ENCODE measurements around the gene ANKS1A. TPM values are rescaled to one million over a fixed set of nuclear protein-coding genes. Genes with fewer than 3 reads are reported as not detected.

ANKS1A gene
- total and polyA plus RNA-seq, 7 donors, result 3.9 to 12.4 (median 6.1) TPM

DNA sequence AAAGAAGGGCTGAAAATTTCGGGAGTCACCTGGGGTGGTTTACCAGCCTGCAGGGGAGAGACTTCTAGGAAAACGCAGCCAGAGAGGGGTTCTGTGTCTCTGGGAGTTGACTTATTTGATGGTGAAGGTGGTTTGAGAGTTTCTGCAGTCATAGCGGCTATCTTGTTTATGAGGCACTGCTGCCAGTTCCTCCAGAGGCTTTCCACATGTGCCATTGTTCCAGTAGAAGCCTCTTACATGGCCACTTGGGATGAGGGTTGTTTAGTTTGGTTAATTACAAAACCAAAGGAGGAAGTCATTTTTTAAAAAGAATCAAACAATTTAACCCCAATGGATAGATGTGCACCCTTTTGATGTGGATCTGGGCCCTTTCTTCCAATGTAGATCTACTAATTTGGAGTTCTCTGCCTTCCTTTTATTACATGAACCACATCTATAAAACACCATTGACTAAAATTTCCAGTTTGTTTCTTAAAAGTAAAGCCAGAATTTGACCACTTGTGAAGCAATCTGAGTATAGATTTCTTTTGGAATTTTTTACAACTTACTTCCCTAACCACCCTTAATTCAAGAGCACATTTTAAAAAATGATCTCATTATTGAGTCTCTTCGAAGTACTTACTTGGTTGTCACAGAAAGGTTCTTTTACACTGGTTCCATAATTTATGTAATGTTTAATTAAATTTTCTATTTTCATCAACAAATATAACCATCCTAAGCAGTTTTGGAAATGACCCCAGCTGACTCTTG, 154.5 kb downstream of the ANKS1A start:
- peaks cover 42% of the 10 kb centered on the region for H3K4me1 ChIP-seq
- ATAC-seq (no peak), DNase-seq (no peak)
- peaks cover 0 to under 1% of the 10 kb centered on the region in 2 donors for H3K36me3 ChIP-seq (ENCODE audit: insufficient read depth in 1 of 2, low read depth in 1 of 2)
- TF ChIP-seq CTCF (IDR thresholded peaks at IDR 0.05), result no peak
- H3K27me3 ChIP-seq (ENCODE audit: insufficient read depth in 3 of 3, low read length in 2 of 3), result no peaks in the 10 kb centered on the region
- H3K27ac ChIP-seq, result peak overlapping the region; percentile 62
- WGBS, 3 donors, result 77 to 88% (median 88%) methylated on average over 4 of the region's 4 CpGs
- intact Hi-C loops (cut with DNase I), result no loop called here
- no peaks in the 10 kb centered on the region for H3K9me3 ChIP-seq
- no peak overlapping the region for H3K4me3 ChIP-seq

DNA sequence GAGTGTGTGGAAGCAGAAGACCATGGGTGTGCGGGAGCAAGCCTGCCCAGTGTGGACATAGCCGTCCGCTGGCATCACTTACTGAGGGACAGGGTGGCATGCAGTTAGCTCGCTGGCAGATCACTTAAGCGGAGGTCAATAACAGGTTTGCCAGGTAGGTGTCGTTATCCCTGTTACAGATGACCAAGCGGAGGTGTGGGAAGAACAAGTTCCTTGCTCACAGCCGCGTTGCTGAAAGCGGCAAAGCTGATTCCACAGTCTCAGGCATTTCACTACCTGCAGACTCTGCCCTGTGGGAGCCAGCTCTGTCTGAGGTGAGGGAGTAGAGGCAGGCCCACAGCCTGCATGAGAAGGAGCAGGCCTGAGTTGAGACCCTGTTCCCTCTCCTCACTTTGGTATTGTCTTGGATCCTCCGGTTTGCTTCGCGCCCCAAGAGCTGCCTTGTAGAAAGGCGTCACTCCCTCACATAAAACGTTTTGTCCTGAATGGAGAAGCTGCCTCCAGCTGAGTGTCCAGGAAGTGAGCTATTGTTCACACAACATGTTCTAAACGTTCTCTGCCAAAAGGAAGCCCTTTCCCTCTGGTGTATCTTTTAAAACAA, 155.2 kb downstream of the ANKS1A start:
- Histone ChIP-seq H3K4me3 (no peak overlapping the region), H3K27ac (peak overlapping the region; percentile 62), H3K36me3 (ENCODE audit: insufficient read depth in 1 of 2, low read depth in 1 of 2) (no peaks in the 10 kb centered on the region), H3K4me1 (peaks cover 47% of the 10 kb centered on the region), H3K9me3 (no peaks in the 10 kb centered on the region), H3K27me3 (ENCODE audit: insufficient read depth in 3 of 3, low read length in 2 of 3) (no peaks in the 10 kb centered on the region)
- intact Hi-C loops (cut with DNase I), result no loop called here
- DNase-seq (no peak), ATAC-seq (peak; percentile 24 to 51 (median 46))
- WGBS, 3 donors, result 63 to 70% (median 66%) methylated on average over 16 of the region's 16 CpGs
- no peak for TF ChIP-seq CTCF (IDR thresholded peaks at IDR 0.05)

DNA sequence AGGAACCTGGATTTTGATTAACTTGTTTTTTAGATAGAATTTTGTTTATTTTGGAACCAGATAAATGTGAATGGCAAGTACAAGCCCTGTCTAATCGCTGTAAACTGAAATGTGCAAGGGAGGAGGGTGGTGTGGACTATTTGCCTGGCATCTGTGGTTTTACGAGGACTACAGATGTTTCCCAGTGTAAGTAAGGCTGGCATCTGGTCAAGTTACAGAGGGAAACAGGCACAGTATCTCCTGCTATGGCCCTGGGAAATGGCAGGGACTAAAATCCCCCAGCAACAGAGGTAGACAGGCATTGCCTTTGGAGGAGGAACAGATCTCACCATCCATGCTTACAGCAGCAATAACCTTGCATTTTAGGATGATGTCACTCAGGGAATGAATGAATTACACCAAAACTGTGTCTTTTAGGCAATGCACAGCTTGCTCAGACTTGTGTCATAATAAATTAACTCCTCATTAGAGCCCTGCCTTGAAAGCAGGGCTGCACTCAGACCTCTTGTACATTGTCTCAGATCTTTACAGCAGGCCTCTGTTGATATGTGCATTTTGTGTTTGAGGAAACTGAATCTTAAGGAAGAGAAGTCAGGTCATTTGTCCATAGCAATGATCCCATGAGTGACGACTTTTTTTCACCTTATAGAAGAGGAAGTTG, 155.8 kb downstream of the ANKS1A start:
- DNase-seq (no peak), ATAC-seq (peak in 1 of 4 donors; percentile 29)
- Histone ChIP-seq H3K4me1 (peaks cover 48% of the 10 kb centered on the region), H3K4me3 (no peak overlapping the region), H3K9me3 (no peaks in the 10 kb centered on the region), H3K27ac (peak overlapping the region; percentile 62), H3K27me3 (ENCODE audit: insufficient read depth in 3 of 3, low read length in 2 of 3) (no peaks in the 10 kb centered on the region), H3K36me3 (ENCODE audit: insufficient read depth in 1 of 2, low read depth in 1 of 2) (no peaks in the 10 kb centered on the region)
- no peak for TF ChIP-seq CTCF (IDR thresholded peaks at IDR 0.05)
- intact Hi-C loops (cut with DNase I), result no loop called here
- WGBS, 3 donors, result 47 to 56% (median 51%) methylated on average over 3 of the region's 3 CpGs

DNA sequence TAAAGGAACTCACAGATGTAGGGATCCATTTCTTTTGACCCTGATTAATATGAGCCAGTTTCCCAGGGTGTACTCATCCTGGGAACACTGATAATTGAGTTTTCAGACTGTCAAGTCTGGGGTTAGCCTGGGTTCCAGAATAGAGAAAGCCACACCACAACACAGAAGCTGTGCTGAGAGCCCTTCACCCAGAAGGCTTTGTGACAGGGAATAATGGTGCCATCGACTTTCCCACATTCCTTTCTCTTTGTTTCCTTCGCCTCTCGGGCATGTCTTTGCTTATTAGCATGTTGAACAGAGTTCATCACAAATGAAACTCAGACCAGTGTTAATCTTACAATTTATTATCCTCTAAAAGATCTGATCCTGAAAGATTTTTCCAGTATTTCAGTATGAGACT, 157.0 kb downstream of the ANKS1A start:
- 70 to 73% (median 72%) methylated on average over 3 of the region's 3 CpGs for WGBS, 3 donors
- Histone ChIP-seq H3K9me3 (no peaks in the 10 kb centered on the region), H3K27ac (peak overlapping the region; percentile 76), H3K36me3 (ENCODE audit: insufficient read depth in 1 of 2, low read depth in 1 of 2) (no peaks in the 10 kb centered on the region), H3K4me3 (no peak overlapping the region), H3K27me3 (ENCODE audit: insufficient read depth in 3 of 3, low read length in 2 of 3) (no peaks in the 10 kb centered on the region), H3K4me1 (peaks cover 56% of the 10 kb centered on the region)
- intact Hi-C loops (cut with DNase I), result no loop called here
- DNase-seq, result no peak
- ATAC-seq, result no peak
- TF ChIP-seq CTCF (IDR thresholded peaks at IDR 0.05), result no peak
